DMS153 (cell line): ENCODE measurements around the gene PBXIP1.
A peak's percentile ranks its signal among the peaks of the same experiment; 100 is the strongest.
"Not testable (repeated sequence)": the region's sequence is repeated elsewhere in the genome, so short reads cannot be mapped to it uniquely, and the experiment has no call there.

Experiments used
- DNase-seq: peaks from one replicate; lab custom pipeline; 2025; lab: John Stamatoyannopoulos, UW

PBXIP1 gene

DNA sequence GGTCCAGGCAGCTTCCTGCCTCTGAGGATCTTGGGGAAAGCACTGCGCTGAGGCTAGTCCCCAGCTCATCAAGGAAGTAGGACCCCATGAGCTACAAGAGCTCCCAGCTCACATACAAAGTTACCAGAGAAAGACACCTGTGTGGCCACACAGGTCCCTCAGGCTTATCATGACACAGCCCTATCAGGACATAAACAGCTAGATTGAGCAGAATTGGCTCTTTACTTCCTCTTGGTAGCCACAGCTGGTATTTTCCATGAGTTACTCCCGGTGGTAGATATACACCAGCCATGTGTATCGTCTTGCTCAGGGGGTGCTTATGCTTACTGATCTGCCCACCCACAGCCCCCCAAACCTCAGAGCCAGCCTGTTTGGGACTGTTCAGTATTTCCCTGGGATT lies 38.7 kb upstream of the PBXIP1 start:
- no peak for DNase-seq

DNA sequence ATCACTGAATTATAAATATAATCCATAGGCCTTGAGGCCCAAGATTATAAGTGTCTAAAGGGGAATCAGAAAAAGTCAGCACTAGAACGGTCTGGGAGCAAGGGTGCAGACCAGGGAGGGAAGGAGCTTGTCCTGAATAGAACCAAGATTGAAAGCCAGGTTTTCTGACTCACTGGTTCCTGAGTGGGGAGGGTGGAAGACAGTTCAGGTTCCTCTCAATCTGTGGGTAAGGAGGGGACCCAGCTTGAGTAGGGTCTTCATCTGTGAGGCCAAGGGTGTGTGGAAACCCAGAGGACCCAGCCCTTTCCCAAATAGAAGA lies 38.3 kb upstream of the PBXIP1 start:
- DNase-seq: no peak

DNA sequence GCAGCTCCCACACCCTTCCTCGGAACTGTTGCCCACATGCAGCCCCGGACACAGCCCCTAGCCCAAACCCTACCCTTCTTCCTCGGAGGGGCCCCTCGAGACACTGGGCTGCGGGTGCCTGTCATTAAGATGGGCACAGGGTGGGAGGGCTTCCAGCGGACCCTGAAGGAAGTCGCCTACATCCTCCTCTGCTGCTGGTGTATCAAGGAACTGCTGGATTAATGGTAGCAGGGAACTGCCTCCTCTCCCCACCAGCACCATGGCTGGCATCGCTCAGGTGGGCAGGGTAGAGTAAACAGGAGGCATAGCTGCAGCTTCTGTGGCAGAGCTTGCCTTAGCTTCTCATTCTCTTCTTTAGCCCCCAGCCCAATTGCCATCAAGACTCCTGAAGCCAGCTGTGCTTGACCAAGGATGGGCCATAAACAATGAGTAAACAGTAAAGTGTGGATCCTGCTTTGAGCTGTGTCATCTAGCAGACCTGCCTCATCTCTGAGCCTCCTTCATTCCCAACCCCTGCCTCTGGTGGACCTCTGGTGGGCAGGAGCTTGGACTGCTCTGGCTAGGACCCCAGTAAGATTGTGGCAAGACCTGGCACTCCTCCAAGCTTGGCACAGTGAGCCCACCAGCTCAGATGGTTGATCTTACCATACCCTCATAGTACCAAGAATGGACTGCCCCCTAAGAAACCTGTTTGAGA lies 37.8 kb upstream of the PBXIP1 start, which contains the start of gene LENEP:
LENEP (plus strand) TSS at position 15 of the 697 bp plus-strand sequence; CDS start at position 37, 22 bp downstream.
- no peak for DNase-seq

DNA sequence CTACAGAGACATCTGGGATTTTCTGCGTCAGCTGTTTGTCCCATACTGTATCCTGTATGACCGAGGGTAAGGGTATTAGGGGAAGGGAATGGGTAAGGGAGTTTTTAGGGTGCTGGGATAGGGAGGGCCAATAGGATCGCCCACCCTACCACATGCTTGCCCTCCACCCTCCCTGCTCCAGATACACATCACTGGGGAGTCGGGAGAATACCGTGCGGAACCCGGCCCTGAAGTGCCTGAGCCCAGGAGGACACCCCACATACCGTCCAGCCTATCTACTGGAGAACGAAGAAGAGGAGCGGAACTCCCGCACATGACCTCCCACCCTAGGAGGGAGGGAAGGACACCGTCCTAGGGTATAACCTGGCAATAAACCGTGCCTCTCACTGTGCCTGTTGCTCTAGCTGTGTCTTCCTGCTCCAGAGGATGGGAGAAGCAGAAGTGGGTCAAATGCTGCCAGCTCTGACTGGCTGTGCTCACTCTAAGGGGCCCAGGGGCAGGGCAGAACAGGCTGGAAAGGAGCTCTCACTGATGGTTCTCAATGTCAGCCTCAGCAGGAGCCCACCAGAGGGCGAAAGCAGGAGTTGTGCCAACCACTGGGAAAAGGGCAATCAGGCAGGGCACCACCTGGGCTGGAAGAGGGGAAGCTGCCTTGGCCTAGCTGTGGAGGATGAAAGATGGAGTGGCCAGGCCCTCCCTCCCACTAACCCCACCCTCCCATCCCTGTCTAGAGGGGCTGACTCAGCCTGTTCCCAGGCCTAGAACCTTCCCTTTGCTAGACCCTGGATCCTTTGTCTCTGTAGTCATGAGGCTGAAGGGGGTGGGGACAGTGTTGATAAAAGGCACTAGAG lies 37.0 kb upstream of the PBXIP1 start:
- no peak for DNase-seq

DNA sequence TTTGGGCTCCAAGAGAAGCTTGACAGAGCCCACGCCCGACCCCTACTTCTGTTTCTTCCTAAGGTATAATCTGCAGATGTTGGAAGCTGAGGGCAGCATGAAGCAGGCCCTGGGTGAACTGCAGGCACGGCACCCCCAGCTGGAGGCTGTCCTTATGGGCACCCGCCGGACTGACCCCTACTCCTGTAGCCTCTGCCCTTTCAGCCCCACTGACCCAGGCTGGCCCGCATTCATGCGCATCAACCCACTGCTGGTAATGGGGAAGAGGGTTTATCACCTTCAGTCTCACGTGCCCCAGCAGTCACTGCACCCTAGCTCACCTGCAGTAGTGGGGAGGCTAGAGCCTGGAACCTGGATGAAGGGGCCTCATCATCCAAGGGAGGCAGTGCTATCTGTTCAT lies 34.4 kb upstream of the PBXIP1 start:
- DNase-seq: no peak

DNA sequence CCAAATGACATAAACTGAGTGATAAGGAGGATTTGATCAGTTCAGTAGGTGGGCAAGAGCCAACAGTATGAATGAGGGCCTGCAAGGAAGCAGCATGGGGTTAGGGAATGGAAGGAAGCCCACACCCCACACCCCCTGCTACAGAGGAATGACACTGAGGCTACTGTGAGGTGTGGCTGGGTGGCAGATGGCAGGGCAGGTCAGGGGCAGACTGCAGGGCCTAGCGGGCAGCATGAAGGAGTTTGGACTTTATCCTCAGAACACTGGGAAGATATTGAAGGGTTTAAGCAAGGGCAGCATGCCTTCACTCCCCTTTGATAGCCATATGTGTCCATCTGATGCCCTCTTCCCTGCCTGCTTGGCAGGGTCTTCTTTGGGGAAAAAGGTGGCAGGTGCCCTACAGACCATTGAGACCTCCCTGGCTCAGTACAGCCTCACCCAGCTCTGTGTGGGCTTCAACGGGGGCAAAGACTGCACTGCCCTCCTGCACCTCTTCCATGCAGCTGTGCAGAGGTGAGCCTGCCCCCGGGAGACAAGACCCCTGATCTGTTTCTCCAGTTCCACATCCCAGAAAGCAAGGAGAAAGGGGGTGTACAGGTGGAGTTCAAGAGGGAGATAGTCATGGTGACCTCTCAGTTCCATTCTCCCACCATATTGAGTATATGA lies 33.4 kb upstream of the PBXIP1 start:
- DNase-seq: no peak

DNA sequence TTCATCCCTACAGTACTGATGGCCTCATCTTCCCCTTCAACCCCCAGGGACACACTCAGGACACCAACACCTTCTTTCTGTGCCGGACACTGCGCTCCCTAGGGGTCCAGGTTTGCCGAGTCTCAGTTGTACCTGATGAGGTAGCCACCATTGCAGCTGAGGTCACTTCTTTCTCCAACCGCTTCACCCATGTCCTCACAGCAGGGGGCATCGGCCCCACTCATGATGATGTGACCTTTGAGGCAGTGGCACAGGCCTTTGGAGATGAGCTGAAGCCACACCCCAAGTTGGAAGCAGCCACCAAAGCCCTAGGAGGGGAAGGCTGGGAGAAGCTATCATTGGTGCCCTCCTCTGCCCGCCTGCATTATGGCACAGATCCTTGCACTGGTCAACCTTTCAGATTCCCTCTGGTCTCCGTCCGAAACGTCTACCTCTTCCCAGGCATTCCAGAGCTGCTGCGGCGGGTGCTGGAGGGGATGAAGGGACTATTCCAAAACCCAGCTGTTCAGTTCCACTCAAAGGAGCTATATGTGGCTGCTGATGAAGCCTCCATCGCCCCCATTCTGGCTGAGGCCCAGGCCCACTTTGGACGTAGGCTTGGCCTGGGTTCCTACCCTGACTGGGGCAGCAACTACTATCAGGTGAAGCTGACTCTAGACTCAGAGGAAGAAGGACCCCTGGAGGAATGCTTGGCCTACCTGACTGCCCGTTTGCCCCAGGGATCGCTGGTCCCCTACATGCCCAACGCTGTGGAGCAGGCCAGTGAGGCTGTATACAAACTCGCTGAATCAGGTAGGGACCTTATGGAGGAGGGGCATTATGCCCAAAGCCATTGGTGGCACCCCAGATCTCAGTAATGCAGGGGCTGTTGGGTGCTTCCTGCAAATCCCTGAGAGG lies 32.4 kb upstream of the PBXIP1 start:
- no peak for DNase-seq

DNA sequence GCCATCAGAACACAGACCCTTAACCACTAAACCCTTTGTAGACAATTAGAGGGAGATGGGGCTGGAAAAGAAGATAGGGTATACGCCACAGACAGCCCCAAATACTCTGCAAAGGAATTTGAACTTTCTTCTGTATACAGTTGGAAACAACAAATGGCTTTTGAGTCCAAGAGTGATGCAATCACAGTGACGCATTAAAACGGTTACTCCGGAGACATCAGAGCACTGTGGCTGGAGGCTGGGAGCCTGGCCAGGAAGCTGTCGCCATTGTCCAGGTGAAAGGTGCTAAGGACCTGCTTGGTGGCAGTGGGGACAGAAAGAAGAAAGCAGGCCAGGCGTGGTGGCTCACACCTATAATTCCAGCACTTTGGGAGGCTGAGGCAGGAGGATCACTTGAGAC lies 31.4 kb upstream of the PBXIP1 start:
- DNase-seq: no peak

DNA sequence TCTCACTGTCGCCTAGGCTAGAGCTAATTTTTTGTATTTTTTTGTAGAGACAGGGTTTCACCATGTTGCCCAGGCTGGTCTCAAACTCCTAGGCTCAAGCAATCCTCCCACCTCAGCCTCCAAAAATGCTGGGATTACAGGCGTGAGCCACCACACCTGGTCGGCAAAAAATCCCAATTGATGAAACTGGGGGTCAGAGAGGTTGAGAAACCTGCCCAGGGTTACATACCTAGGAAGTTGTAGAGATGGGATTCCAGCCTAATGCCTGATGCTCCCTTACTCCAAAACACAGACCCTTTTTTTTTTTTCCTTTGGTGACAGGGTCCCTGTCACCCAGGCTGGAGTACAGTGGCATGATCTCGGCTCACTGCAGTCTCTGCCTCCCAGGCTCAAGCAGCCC lies 30.8 kb upstream of the PBXIP1 start:
- not testable (repeated sequence) for DNase-seq

DNA sequence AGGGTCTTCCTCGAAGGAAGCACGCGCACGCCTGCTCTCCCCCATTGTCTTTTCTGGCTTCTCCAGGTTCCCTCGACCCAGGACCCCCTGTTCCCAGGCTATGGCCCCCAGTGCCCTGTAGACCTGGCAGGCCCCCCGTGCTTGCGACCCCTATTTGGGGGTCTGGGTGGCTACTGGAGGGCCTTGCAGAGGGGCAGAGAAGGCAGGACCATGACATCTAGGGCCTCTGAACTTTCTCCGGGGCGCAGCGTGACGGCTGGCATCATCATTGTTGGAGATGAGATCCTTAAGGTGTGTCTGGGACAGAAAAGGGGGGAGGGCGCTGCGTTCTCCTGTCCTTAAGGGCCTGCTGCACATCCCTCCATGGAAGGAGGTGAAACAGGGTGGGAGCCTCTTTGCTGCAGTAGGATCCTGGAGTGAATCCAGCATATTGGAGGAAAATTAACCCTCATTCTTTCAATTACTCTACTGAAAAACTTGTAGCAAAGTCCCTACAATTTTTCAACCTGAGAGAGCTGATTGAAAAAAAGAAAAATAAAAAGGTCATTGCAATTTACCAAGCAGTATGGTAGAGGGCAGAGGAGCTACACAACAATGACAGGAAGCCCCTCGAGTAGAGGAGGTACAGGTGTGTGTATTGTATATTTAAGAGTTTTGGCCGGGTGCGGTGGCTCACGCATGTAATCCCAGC lies 28.0 kb upstream of the PBXIP1 start:
- DNase-seq: no peak

DNA sequence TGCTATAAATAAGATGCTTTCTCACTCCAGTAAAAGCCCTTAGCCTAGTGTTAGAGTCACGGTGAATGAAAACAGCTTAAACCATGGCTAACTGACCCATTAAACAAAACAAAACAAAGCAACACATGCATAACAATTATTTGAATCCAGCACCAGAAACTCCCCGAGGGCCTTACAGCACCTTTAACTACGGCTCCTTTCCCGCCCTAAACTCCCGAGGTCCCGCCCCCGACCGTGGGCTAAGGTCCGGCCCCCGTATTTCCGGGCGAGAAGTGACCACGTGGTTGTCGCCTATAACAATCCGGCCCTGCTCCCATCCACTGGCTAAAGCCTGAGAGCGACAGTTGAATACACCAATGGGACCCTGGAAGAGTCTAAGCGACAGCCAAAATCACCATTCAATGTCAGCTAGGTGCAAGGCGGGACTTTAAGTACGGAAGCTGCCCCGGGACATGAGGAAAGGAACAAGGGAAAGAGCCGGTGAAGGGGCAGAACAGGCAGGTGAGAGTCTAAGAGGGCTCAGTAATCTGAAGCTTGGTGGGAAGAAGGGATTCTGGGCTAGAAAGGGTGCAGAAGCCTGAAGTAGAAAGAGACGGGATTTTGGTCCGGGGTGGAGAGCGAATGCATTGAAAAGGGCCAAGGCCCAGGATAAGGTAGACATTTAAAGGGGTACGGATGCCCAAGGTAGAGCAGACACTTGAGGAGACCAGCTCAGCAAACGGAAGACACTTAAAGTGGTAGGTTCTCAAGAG lies 27.2 kb upstream of the PBXIP1 start, which contains the start of gene FLAD1:
FLAD1 (plus strand) TSS at position 448 of the 752 bp plus-strand sequence. CDS start 351 bp downstream, outside the sequence.
- DNase-seq: peak; percentile 100

DNA sequence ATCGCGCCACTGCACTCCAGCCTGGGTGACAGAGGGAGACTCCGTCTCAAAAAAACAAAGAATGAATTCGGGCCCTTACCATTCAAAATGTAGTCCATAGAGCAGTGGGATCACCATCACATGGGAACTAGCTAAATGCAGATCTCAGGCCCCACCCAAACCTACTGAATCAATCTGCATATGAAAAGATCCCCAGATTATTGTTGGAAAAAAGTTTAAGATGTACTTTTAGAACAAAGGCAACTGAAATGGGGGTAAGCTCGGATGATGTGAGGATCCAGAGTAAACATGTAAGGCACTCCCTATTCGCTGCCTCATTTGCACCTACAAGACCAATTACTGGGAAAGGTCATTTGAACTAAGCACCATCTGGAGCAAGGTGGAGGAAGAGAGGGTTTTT lies 26.4 kb upstream of the PBXIP1 start:
- no peak for DNase-seq

DNA sequence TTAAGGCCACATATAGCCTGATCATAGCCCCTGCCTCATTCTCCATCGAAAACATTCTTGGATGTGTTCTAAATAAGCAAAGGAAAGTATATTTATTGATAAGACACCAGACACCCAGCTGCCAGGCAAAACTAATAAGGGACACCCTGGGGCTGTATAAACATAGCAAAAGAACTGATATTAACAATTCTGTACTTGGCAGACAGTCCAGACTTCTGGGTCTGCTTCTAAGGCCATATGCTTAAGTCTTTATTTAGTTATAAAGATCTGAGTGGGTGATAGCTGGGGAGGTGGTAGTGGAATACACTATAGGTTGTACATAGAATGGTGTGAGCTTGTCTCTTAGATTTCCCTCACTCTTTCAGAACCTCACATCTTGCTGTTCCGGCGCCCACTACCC lies 22.5 kb upstream of the PBXIP1 start:
- no peak for DNase-seq

DNA sequence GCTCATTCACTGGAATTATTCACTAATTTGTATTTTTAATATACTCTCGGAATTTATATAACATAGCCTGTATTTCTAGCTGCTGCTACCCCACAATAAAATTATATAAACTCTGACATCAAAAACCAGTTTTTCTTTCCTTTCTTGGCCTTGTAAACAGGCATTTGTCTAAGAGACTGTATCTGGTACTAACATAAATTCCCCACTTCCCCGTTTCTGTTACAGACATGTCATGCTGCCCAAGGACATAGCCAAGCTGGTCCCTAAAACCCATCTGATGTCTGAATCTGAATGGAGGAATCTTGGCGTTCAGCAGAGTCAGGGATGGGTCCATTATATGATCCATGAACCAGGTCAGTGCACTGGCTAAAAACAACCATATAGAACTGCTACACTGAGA lies 21.9 kb upstream of the PBXIP1 start:
- DNase-seq: not testable (repeated sequence)

DNA sequence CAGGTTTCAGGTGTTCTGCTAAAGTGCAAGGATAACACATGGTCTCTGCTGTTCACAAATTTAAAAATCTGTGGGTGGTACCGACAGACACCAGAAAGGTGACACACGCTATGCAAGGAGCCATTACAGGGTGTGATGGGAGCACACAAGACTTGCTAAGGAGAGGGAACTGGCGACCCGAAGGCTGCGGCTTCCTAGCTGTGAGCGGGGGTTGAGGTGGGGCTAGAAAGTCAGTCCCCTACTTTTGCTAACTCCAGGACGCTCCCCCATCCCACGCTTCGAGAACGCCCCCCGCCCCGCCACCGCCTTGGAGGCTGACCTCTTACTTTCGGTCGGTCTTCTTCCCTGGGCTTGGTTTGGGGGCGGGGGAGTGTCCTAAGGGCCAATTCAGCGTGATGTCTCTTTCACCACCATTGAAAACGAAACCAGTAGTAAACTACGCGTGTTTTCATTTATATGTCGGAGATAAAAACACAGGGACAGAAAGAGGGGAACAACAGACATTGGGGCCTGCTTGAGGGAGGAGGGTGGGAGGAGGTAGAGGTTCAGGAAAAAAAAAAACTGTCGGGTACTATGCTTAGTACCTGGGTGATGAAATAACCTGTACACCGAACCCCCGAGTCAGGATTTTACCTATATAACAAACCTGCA lies 19.6 kb upstream of the PBXIP1 start:
- no peak for DNase-seq

DNA sequence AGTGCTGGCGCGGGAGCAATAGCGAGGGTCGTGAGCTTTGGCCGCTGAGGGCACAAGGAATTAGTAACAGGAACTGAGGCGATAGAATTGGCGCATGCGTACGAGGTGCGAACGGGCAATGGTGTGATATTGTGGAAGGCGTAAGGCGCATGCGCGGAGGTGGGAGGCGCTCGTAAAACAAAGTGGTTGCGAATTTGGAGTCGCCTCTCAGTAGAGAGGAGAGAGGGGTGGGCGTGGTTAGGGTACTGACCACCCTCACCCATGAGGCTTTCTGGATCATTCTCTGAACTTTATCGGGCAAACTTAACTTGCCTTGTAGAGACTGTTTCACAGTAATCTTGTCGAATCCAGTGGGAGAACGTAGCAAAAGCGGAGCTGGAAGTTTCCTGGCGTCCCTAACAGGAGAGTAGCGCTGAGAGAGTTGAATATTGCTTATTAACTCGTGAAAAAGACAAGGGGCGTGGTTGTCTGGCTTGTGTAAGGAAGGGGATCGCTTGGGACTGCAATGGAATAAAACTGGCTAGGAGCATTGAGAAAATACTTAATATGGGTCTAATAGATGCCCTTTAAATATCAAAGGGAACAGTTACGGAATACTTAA lies 19.0 kb upstream of the PBXIP1 start:
- peak; percentile 97 for DNase-seq

DNA sequence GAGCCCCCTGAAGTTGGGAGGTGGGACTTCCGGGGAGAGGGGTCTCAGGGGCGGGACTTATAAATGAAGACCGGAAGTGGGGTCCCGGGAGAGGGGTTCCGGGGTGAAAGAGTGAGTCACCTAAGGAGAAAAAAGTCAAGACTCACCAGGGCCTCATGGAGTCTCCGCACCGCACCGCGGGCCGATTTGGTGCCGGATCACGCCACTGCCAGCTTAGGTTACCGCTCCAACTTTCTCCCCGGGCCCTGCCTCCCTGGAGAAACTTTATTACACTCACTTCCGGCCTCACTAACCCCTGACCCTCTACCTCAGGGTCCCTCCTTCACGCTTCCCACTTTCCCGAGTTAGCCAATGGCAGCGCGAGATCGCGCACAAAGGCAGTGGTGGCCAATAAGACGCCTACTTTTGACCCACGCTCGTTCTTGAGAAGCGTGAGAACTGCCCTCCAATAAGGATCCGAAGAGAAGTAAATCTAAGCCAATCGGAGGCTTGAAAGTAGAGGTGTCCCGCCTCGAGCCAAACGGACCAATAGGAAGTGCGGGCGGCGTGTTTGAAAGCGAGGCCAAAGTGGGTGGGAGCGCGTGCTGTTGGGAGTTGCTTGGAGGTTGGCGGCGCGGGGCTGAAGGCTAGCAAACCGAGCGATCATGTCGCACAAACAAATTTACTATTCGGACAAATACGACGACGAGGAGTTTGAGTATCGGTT lies 18.4 kb upstream of the PBXIP1 start, which contains the start of gene CKS1B:
CKS1B (plus strand) TSS at position 580 of the 706 bp plus-strand sequence; CDS start at position 645, 65 bp downstream.
- peak; percentile 100 for DNase-seq

DNA sequence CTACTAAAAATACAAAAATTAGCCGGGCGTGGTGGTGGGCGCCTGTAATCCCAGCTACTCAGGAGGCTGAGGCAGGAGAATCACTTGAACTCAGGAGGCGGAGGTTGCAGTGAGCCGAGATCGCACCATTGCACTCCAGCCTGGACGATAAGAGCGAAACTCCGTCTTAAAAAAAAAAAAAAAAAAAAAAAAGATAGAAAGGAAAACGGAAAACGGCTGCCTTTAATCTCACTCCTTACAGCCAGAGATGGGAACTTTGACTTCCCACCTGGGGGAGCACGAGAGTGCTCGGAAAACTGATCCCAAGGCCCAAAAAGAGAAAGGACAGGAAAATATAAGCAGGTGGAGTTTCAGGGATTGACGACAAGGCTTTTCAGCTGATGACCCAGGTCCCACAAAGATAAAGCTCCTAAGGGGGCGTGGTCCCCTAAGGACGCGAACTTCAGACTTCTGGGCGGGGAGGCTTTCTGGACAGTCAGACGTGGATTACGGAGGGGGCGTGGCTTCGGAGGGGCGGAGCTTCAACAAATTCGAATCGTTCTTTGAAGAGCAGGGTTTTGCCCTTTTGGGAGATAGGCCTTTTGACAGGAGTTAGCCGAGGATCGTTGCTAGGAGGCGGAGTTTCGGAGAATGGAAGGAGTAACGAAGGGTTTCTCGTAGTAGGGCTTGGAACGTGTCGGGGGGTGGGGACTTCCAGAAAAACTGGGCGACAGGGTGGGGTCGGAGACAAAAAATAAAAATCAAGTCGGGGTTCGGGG lies 17.6 kb upstream of the PBXIP1 start:
- DNase-seq: peak; percentile 93
